ENCODE measurements around the gene RNF222. TPM values are rescaled to one million over a fixed set of nuclear protein-coding genes. Genes with fewer than 3 reads are reported as not detected.
"Not testable (repeated sequence)": the region's sequence is repeated elsewhere in the genome, so short reads cannot be mapped to it uniquely, and the experiment has no call there.

The RNF222 gene
- polyA plus RNA-seq, 1 experiment, result not detected

GRCh38 chr17:8398980-8399379, 1.4 kb upstream of the RNF222 start:
- ChIA-PET CTCF (interaction anchor here (0.6 kb wide), 1 partner anchor 170 kb away, joined by 4 read pairs; no protein-coding TSS in a partner anchor), POLR2A (no interaction called here)
- Histone ChIP-seq H3K27me3 (ENCODE audit: control insufficient read depth, insufficient read depth, low read length) (peaks cover 15% of the 10 kb centered on the region), H3K36me3 (ENCODE audit: control insufficient read depth, insufficient read depth, low read length) (no peaks in the 10 kb centered on the region), H3K4me3 (ENCODE audit: low read depth, low read length) (no peak overlapping the region)
- DNase-seq (ENCODE audit: low read depth), result no peak
- no peak for TF ChIP-seq CTCF (IDR thresholded peaks at IDR 0.05; ENCODE audit: insufficient read depth, low read depth, low read length)

- H3K4me3 ChIP-seq (ENCODE audit: low read depth, low read length); DNase-seq (ENCODE audit: low read depth); H3K36me3 ChIP-seq (ENCODE audit: control insufficient read depth, insufficient read depth, low read length); POLR2A ChIA-PET: not testable (repeated sequence)
- CTCF ChIA-PET, result interaction anchor here (1.1 to 4.7 kb wide), 3 partner anchors 11 to 391 kb away, joined by 4 to 22 read pairs (median 10); no protein-coding TSS in a partner anchor
- H3K27me3 ChIP-seq (ENCODE audit: control insufficient read depth, insufficient read depth, low read length), result peaks cover 11% of the 10 kb centered on the region
These were observed 3.1 kb downstream of the RNF222 start for GRCh38 chr17:8394497-8394896.

GRCh38 chr17:8393470-8394231, 4.0 kb downstream of the RNF222 start:
- Histone ChIP-seq H3K27me3 (ENCODE audit: control insufficient read depth, insufficient read depth, low read length) (peaks cover 9% of the 10 kb centered on the region), H3K4me3 (ENCODE audit: low read depth, low read length) (no peak overlapping the region), H3K36me3 (ENCODE audit: control insufficient read depth, insufficient read depth, low read length) (no peaks in the 10 kb centered on the region)
- DNase-seq (ENCODE audit: low read depth), result no peak
- ChIA-PET POLR2A (interaction anchor here (0.6 kb wide), 1 partner anchor 1169 kb away, joined by 4 read pairs; no protein-coding TSS in a partner anchor), CTCF (interaction anchor here (0.6 to 4.7 kb wide), 4 partner anchors 10 to 392 kb away, joined by 3 to 22 read pairs (median 7); no protein-coding TSS in a partner anchor)
- no peak for TF ChIP-seq CTCF (IDR thresholded peaks at IDR 0.05; ENCODE audit: insufficient read depth, low read depth, low read length)

GRCh38 chr17:8392674-8393469, 4.8 kb downstream of the RNF222 start:
- TF ChIP-seq CTCF (IDR thresholded peaks at IDR 0.05; ENCODE audit: insufficient read depth, low read depth, low read length), result no peak
- DNase-seq (ENCODE audit: low read depth), result no peak
- CTCF ChIA-PET, result interaction anchor here (3.4 to 4.7 kb wide), 2 partner anchors 9 to 17 kb away, joined by 10 to 22 read pairs; no protein-coding TSS in a partner anchor
- H3K4me3 ChIP-seq (ENCODE audit: low read depth, low read length), result no peak overlapping the region
- H3K27me3 ChIP-seq (ENCODE audit: control insufficient read depth, insufficient read depth, low read length), result peaks cover 9% of the 10 kb centered on the region
- no peaks in the 10 kb centered on the region for H3K36me3 ChIP-seq (ENCODE audit: control insufficient read depth, insufficient read depth, low read length)
- POLR2A ChIA-PET, result no interaction called here

- Histone ChIP-seq H3K27me3 (ENCODE audit: control insufficient read depth, insufficient read depth, low read length) (peaks cover 4% of the 10 kb centered on the region), H3K36me3 (ENCODE audit: control insufficient read depth, insufficient read depth, low read length) (no peaks in the 10 kb centered on the region), H3K4me3 (ENCODE audit: low read depth, low read length) (no peak overlapping the region)
- ChIA-PET CTCF (interaction anchor here (1.0 to 4.7 kb wide), 3 partner anchors 9 to 354 kb away, joined by 3 to 22 read pairs (median 10); no protein-coding TSS in a partner anchor), POLR2A (no interaction called here)
- TF ChIP-seq CTCF (IDR thresholded peaks at IDR 0.05; ENCODE audit: insufficient read depth, low read depth, low read length), result no peak
- no peak for DNase-seq (ENCODE audit: low read depth)
These were observed 5.4 kb downstream of the RNF222 start for GRCh38 chr17:8392274-8392673.

Data from BJ (cell line).